ACC112 (cell line): ENCODE data around the gene SLC35A1.

Experiments
- H2AFZ ChIP-seq: fragments of 200-600 bp; sonication (generic); one replicate; pipeline ENCODE4 v1.6.0; 2017; ENCODE audit warnings: antibody characterized with exemption, low read length; ENCODE audit not compliant: unreplicated experiment
- H3K27ac ChIP-seq: fragments of 200-600 bp; sonication (generic); 2 replicates; pipeline ENCODE4 v1.5.1; 2014; ENCODE audit warnings: low read depth, mild to moderate bottlenecking, antibody characterized with exemption, low read length, moderate library complexity
- H3K27me3 ChIP-seq: fragments of 200-600 bp; sonication (generic); 2 replicates; pipeline ENCODE4 v1.6.1; 2014; ENCODE audit warnings: mild to moderate bottlenecking, antibody characterized with exemption, low read length, moderate library complexity, mixed read lengths; ENCODE audit not compliant: insufficient read depth
- H3K36me3 ChIP-seq: fragments of 200-600 bp; sonication (generic); 2 replicates; pipeline ENCODE4 v1.6.1; 2016; ENCODE audit warnings: mild to moderate bottlenecking, antibody characterized with exemption, low read length, moderate library complexity, mixed read lengths; ENCODE audit not compliant: insufficient read depth
- H3K4me1 ChIP-seq: fragments of 200-600 bp; sonication (generic); one replicate; pipeline ENCODE4 v1.6.1; 2016; ENCODE audit warnings: low read length, mixed read lengths; ENCODE audit not compliant: insufficient read depth, unreplicated experiment, control insufficient read depth
- H3K4me3 ChIP-seq: fragments of 200-600 bp; sonication (generic); 2 replicates; pipeline ENCODE4 v1.5.1; 2014; ENCODE audit warnings: mild to moderate bottlenecking, low read depth, low read length
- H3K79me2 ChIP-seq: fragments of 200-600 bp; sonication (generic); one replicate; pipeline ENCODE4 v1.6.0; 2016; ENCODE audit warnings: low read length; ENCODE audit not compliant: control insufficient read depth, unreplicated experiment, insufficient read depth

Gene SLC35A1

DNA sequence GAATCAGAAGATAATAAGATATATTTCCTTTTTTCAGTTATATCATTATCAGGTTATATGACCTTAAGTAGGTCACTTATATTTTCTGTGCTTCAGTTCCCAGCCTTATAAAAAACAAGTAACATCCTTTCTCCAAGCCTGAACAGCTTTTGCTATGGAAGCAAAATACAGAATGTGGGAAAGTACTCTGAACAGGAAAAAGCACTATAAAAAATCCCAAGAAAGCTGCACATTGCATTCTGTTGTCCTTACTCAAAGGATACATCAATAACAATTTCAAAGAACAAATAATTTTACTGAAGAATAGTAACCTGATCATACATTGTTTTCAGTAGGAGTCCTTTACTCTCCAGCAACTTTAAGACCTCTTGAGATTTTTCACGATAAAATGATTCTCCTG is 56.4 kb downstream of the SLC35A1 start:
- Histone ChIP-seq H3K4me3 (no peak overlapping the region), H3K27ac (no peak overlapping the region), H3K36me3 (peaks cover 24% of the 10 kb centered on the region)

GRCh38 chr6:87534377-87535047 is 61.7 kb downstream of the SLC35A1 start:
- Histone ChIP-seq H3K4me1 (no peaks in the 10 kb centered on the region), H2AFZ (no peak overlapping the region), H3K79me2 (no peaks in the 10 kb centered on the region), H3K4me3 (no peak overlapping the region), H3K27me3 (no peaks in the 10 kb centered on the region), H3K36me3 (peaks cover 31% of the 10 kb centered on the region), H3K27ac (no peak overlapping the region)

More for the DNA sequence above, 56.4 kb downstream of the SLC35A1 start:
- Histone ChIP-seq H3K79me2 (no peaks in the 10 kb centered on the region), H3K4me1 (no peaks in the 10 kb centered on the region), H2AFZ (no peak overlapping the region), H3K27me3 (no peaks in the 10 kb centered on the region)

DNA sequence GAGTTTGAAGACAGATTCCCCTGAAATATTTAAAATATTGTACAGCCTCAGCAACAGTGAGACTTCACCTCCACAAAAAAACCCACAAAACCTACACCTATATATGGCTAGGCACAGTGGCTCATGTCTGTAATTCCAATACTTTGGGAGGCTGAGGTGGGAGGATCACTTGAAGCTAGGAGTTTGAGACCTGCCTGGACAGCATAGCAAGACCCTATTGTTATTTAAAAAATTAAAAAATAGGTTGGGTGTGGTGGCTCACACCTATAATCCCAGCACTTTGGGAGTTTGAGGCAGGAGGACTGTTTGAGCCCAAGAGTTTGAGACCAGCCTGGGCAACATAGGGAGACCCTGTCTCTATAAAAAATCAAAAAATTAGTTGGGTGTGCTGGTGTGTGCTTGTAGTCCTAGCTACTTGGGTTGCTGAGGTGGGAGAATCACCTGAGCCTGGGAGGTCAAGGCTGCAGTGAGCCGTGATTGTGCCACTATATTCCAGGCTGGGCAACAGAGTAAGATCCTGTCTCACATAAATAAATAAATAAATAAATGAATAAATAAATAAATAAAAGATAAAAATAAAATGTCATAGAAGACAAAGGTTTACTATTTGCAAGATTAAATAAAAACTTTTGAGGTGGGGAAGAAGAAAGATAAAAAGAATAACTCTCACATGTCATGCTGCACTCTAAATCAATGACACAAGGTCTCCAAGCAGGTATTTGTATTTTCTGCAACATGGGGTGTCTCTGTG is 65.9 kb downstream of the SLC35A1 start:
- Histone ChIP-seq H3K36me3 (peaks cover 45% of the 10 kb centered on the region), H3K27me3 (no peaks in the 10 kb centered on the region), H2AFZ (no peak overlapping the region), H3K79me2 (no peaks in the 10 kb centered on the region), H3K4me3 (no peak overlapping the region), H3K4me1 (no peaks in the 10 kb centered on the region), H3K27ac (no peak overlapping the region)

DNA sequence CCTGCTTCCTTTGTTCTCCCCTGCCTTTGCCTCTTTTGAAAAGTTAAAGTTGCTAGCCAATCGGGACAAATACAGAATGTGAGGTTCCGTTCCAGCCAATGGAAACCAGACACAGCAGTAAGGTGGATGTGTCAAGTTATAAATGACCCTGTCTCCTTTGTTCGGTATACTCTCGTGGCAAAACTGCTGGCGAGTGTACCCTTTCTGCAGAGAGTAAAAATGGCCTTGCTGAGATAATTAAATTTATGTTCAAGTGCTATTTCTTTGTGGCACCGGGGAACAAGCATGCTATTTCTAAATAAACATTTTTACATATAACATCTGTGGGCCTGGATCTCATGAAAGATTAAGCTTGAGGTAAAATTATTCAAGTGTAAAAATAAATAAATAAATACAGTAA is 66.8 kb downstream of the SLC35A1 start:
- Histone ChIP-seq H3K4me3 (no peak overlapping the region), H2AFZ (no peak overlapping the region), H3K27ac (no peak overlapping the region), H3K27me3 (no peaks in the 10 kb centered on the region), H3K4me1 (no peaks in the 10 kb centered on the region), H3K36me3 (peaks cover 43% of the 10 kb centered on the region), H3K79me2 (no peaks in the 10 kb centered on the region)

DNA sequence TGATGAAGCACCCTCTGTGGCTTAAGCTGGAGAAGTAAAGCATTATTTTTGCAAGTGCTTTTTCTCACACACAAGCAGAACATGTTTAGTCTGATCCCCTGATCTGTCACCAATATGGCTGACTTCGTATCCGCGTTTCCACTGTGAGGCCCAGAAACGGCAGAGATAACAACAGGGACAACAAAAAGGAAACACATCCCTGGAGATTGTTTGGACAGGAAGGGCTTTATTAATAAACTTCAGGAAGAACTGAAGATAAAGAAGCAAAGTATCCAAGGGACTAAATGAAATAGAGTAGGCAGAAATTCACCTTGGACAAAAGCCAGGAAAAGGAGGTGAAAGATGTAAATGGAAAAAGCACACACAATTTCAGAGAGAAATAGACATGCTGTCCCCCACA is 67.8 kb downstream of the SLC35A1 start:
- no peaks in the 10 kb centered on the region for H3K4me1 ChIP-seq
- no peak overlapping the region for H2AFZ ChIP-seq
- no peak overlapping the region for H3K27ac ChIP-seq
- H3K4me3 ChIP-seq, result no peak overlapping the region
- H3K27me3 ChIP-seq, result no peaks in the 10 kb centered on the region
- H3K36me3 ChIP-seq, result peaks cover 46% of the 10 kb centered on the region
- H3K79me2 ChIP-seq, result no peaks in the 10 kb centered on the region

DNA sequence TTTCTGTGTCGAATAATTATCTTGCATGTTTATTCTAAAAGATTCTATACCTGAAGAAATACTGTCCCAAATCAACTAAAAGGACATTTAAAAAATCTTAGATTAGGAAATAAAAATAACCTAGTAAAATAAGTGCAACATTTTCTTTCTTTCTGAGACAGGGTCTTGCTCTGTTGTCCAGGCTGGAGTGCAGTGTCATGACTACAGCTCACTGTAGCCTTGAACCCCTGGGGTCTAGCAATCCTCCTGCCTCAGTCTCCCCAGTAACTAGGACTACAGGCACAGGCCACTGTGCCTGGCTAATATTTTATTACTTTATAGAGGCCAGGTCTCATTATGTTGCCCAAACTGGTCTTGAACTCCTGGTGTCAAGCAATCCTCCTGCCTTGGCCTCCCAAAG is 68.3 kb downstream of the SLC35A1 start:
- Histone ChIP-seq H3K27ac (no peak overlapping the region), H3K4me3 (no peak overlapping the region), H2AFZ (no peak overlapping the region), H3K27me3 (no peaks in the 10 kb centered on the region), H3K36me3 (peaks cover 46% of the 10 kb centered on the region), H3K4me1 (no peaks in the 10 kb centered on the region), H3K79me2 (no peaks in the 10 kb centered on the region)

GRCh38 chr6:87541744-87542143 is 69.0 kb downstream of the SLC35A1 start:
- Histone ChIP-seq H3K27me3 (no peaks in the 10 kb centered on the region), H3K4me3 (no peak overlapping the region), H3K27ac (no peak overlapping the region), H3K4me1 (no peaks in the 10 kb centered on the region), H3K36me3 (peaks cover 47% of the 10 kb centered on the region), H3K79me2 (no peaks in the 10 kb centered on the region), H2AFZ (no peak overlapping the region)

DNA sequence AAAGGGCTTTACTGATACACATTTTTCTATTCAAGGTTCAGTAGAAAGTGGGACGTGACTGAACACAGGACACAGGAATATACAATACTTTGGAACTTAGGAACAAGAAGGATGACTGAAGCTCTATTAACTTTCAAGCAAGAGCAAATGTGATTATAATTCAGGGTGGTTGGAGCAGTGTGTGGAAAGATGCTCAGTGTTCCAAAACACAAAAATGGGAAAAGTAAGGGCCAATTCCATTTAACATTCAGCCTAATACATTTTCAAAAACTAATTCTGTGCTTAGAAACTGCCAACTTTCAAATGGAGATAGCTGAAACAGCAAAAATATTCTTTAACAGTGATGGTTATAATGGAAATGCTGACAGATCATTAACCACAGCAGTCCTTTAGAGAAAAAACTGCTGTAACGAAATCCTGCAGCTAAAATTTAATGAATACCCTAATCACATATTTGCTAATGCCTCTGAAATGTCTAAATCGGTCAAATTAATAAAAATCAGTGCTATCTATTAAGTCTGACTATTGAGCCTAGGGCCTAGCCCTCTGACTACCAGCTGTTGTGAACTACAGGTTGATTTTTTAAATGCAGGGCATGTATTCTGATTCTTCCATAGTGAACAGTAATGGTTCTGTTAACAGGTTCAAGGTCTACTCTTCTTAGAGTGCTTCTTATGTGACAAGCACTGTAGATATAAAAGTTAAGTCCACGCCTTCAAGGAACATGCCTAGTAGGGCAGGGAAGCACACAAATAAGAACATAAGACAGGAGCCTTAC is 71.1 kb downstream of the SLC35A1 start:
- Histone ChIP-seq H3K27me3 (no peaks in the 10 kb centered on the region), H3K79me2 (no peaks in the 10 kb centered on the region), H3K36me3 (peaks cover 54% of the 10 kb centered on the region), H3K27ac (no peak overlapping the region), H3K4me3 (no peak overlapping the region), H2AFZ (no peak overlapping the region), H3K4me1 (no peaks in the 10 kb centered on the region)

GRCh38 chr6:87544474-87544735 is 71.6 kb downstream of the SLC35A1 start:
- H3K27ac ChIP-seq, result no peak overlapping the region
- peaks cover 50% of the 10 kb centered on the region for H3K36me3 ChIP-seq
- no peak overlapping the region for H2AFZ ChIP-seq
- no peaks in the 10 kb centered on the region for H3K4me1 ChIP-seq
- no peak overlapping the region for H3K4me3 ChIP-seq
- H3K79me2 ChIP-seq, result no peaks in the 10 kb centered on the region
- no peaks in the 10 kb centered on the region for H3K27me3 ChIP-seq

- Histone ChIP-seq H3K27ac (no peak overlapping the region), H3K79me2 (no peaks in the 10 kb centered on the region), H2AFZ (no peak overlapping the region), H3K4me1 (no peaks in the 10 kb centered on the region), H3K27me3 (no peaks in the 10 kb centered on the region), H3K4me3 (no peak overlapping the region), H3K36me3 (peaks cover 26% of the 10 kb centered on the region)
Measured at GRCh38 chr6:87551799-87552198, 79.0 kb downstream of the SLC35A1 start.
